Subcutaneous adipose tissue (tissue), 4 donors: ENCODE results near the gene PYDC1. TPM values are rescaled to one million over a fixed set of nuclear protein-coding genes. Genes with fewer than 3 reads are reported as not detected.

Experiments
- CTCF ChIP-seq: fragments of 450-650 bp; IDR thresholded peaks from one replicate; pipeline ENCODE4 v1.5.1; 2016; ENCODE audit warnings: low read depth, mild to moderate bottlenecking, control low read depth, antibody characterized with exemption, moderate library complexity
- total RNA-seq, 4 donors: library from RNA; depleted of rRNA; stranded (reverse); fragments of >200 nt; gene quantifications; one replicate each; pipeline ENCODE4 v1.1.0, GENCODE V29; 2016

Gene PYDC1
- total RNA-seq, 4 donors from 2014 or later, result not detected

GRCh38 chr16:31198207-31198882 is 18.6 kb downstream of the PYDC1 start:
- TF ChIP-seq CTCF, result no peak

- TF ChIP-seq CTCF, result no peak
Measured at GRCh38 chr16:31196324-31197088, 20.4 kb downstream of the PYDC1 start.

DNA sequence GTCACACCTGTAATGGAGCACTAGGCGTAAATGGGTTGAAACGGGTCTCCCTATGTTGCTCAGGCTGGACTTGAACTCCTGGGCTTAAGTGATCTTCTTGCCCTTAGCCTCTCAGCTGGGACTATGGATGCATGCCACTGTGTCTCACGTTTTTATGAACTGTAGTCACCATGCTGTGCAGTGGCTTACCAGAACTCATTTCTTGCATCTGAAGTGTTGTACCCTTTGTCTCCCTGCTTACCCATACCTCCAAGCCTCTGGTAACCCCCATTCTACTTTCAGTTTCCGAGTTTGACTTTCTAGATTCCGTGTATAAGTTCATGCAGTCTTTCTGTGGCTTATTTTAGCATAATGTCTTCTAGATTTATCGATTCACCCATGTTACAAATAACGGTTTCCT is 22.0 kb downstream of the PYDC1 start:
- TF ChIP-seq CTCF, result no peak

DNA sequence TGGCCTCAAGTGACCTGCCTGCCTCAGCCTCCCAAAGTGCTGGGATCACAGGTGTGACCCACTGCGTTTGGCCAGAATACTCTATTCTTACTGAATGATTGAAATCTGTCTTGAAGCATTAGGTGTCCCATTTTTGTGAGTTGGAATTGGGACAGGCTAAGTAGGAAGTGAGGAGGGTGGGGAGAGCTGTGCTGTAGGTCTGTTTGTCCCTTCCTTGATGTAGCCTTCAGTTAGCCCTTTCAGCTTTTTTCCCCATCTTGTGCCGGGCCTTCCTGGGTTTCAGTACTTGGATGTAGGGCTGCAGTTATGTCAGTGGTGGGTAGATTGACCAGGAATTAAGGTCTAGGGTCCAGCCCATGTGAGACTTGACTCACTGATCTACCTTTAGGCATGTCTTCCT is 23.1 kb downstream of the PYDC1 start:
- TF ChIP-seq CTCF, result no peak

DNA sequence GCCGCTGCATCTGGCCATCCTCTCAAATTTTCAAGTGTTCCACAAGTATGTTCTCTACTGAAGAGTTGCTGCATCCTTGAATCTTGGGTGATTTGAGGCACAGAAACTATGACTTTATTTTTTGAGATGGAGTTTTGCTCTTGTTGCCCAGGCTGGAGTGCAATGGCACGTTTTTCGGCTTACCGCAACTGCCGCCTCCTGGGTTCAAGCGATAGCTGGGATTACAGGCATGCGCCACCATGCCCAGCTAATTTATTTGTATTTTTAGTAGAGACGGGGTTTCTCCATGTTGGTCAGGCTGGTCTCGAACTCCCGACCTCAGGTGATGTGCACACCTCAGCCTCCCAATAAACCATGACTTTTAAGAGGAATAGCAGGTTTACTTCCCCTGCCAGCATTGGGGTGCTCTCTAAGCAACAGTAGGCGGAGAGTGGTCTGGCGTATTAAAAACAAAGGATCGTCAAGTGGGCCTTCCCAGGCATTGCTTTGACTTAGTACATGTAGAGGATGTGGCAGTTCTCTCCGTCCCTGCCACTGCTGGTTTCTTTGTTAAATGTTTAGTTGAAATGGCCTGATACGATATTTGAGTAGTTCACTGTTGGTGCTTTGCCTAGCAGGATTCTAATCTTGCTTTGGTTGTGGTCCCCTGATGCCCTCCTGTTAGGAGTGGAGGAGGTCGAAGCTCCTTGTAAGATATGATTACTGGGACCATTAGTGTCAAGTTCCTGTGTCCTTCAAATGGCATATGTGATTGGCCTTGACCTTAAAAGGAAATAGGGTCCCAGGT is 23.9 kb downstream of the PYDC1 start:
- TF ChIP-seq CTCF, result no peak

GRCh38 chr16:31191697-31192428 is 25.1 kb downstream of the PYDC1 start:
- TF ChIP-seq CTCF, result no peak
